Left lung (tissue), 10 donors: ENCODE data around the gene MMP27. TPM values are rescaled to one million over a fixed set of nuclear protein-coding genes. Genes with fewer than 3 reads are reported as not detected.

ENCODE experiments used
- ATAC-seq: fragments of 200-7000 bp; cut with Tn5 transposase; one replicate; pipeline ENCODE4 v1.9.1; 2020; ENCODE audit warnings: moderate library complexity
- DNase-seq, 4 donors: peaks; one replicate each; pipeline ENCODE4 v3.0.0-alpha.2; 2013 to 2020
- H3K27ac ChIP-seq, 2 donors: fragments of 200-600 bp; sonication (generic) in 1 of 2; one replicate each; pipeline versions ENCODE4 v1.5.0 to v1.8.0; 2020 to 2021
- H3K27me3 ChIP-seq, 2 donors: fragments of 200-600 bp; sonication (generic) in 1 of 2; one replicate each; pipeline versions ENCODE4 v1.5.0 to v1.8.0; 2020 to 2021
- H3K36me3 ChIP-seq, 2 donors: fragments of 200-600 bp; sonication (generic) in 1 of 2; one replicate each; pipeline versions ENCODE4 v1.5.0 to v1.8.0; 2020 to 2021
- H3K4me1 ChIP-seq, 2 donors: fragments of 200-600 bp; one replicate each; pipeline ENCODE4 v1.8.0; 2021
- H3K4me3 ChIP-seq, 2 donors: fragments of 200-600 bp; sonication (generic) in 1 of 2; one replicate each; pipeline versions ENCODE4 v1.5.0 to v1.8.0; 2020 to 2021; ENCODE audit warnings: mild to moderate bottlenecking in 1 of 2
- H3K9me3 ChIP-seq, 2 donors: fragments of 200-600 bp; sonication (generic) in 1 of 2; one replicate each; pipeline versions ENCODE4 v1.5.0 to v1.8.0; 2020 to 2021
- intact Hi-C, 2 donors: fragments of 100-400 bp; cut with DNase I; formaldehyde crosslinking; loops; one replicate each; pipeline versions ENCODE4 v1.11.2 to v1.14.2; 2022
- polyA plus RNA-seq, 6 donors: library from polyadenylated mRNA; unstranded; fragments of 120-200 nt; gene quantifications; one replicate each; pipeline ENCODE4 v1.2.1, GENCODE V29; 2013; ENCODE audit not compliant: insufficient read length in 6 of 6
- total RNA-seq, 2 donors: library from RNA; stranded (reverse); fragmentation: NEBNext Ultra II Directional; extraction: Animal tissue kit (Norgen Biotek cat#: 25700); gene quantifications; one replicate each; pipeline ENCODE4 v1.2.1, GENCODE V29; 2021
- TF ChIP-seq, protein P1 (sequence below), 2 donors: fragments of 200-600 bp; sonication (generic) in 1 of 2; IDR thresholded peaks; one replicate each; pipeline versions ENCODE4 v1.5.0 to v1.8.0; 2021; ENCODE audit warnings: antibody characterized with exemption in 2 of 2
- donor health status: DM: no; HTN: yes; CAD: no.
- donor health status: DM: no; HTN: no; CAD: no.

The MMP27 gene
- total and polyA plus RNA-seq, 8 donors, result not detected

DNA sequence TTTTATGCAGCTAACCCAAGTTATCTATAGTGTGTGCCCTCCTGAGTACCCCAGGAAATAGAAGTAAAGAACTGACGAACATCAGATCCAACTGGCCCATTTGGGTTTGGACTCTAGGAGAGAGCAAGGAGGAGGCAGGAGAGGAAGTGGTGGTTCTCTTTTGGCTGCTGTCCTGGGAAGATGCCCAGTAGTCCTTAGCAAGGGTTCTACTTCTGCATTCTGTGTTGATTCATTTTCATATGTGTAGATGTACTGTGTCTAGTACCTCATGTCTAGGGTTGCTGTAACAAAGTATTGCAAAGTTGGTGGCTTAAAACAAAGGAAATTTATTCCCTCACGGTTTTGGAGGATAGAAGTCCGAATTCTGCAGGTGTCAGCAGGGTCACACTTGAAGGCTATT is 6.6 kb upstream of the MMP27 start:
- intact Hi-C loops, result no loop called here
- DNase-seq (no peak), ATAC-seq (peak; percentile 57)
- TF ChIP-seq, protein P1, sequence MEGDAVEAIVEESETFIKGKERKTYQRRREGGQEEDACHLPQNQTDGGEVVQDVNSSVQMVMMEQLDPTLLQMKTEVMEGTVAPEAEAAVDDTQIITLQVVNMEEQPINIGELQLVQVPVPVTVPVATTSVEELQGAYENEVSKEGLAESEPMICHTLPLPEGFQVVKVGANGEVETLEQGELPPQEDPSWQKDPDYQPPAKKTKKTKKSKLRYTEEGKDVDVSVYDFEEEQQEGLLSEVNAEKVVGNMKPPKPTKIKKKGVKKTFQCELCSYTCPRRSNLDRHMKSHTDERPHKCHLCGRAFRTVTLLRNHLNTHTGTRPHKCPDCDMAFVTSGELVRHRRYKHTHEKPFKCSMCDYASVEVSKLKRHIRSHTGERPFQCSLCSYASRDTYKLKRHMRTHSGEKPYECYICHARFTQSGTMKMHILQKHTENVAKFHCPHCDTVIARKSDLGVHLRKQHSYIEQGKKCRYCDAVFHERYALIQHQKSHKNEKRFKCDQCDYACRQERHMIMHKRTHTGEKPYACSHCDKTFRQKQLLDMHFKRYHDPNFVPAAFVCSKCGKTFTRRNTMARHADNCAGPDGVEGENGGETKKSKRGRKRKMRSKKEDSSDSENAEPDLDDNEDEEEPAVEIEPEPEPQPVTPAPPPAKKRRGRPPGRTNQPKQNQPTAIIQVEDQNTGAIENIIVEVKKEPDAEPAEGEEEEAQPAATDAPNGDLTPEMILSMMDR (IDR thresholded peaks at IDR 0.05), result no peak
- H3K27ac ChIP-seq, result no peak overlapping the region
- no peaks in the 10 kb centered on the region for H3K36me3 ChIP-seq
- H3K9me3 ChIP-seq, result no peaks in the 10 kb centered on the region
- peaks cover 0 to 21% of the 10 kb centered on the region in 2 donors for H3K4me1 ChIP-seq
- H3K27me3 ChIP-seq, result no peaks in the 10 kb centered on the region
- no peak overlapping the region for H3K4me3 ChIP-seq

DNA sequence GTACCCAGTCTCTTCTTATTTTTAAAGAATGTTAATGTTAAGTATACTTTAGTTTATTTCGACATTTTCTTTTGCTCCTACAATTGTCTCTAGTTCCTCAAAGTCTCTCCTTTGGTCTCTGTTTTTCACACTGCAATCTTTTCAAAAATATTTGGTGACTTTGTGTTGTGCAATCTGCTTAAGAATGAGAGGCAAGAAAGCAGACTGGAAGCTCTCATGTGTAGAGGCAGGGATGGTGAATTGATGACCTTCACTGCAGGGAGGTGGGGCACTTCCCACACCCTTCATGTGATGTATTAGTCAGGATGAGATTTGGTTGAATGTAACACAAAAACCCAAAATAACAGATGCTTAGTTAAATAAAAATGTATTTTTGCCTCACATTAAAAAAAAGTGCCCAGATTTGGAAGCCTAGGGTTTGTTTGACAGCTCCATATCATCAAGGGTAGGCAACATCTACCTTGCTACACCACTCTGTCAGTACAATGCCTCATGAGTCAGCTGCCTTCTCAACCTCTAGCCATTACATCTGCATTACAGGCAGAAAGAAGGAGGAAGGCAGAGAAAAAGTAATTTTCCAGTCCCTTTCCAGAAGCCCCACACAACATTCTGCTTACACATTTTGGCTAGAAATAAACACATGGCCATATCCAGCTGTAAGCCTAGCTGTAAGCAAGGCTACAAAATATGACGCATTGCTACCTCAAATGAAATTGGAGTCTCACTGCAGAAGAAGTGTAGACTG is 3.8 kb upstream of the MMP27 start:
- H3K27me3 ChIP-seq, result no peaks in the 10 kb centered on the region
- H3K4me3 ChIP-seq, result no peak overlapping the region
- TF ChIP-seq, protein P1 (IDR thresholded peaks at IDR 0.05), result no peak
- H3K27ac ChIP-seq, result peak overlapping the region in 1 of 2 donors; percentile 31
- H3K36me3 ChIP-seq, result no peaks in the 10 kb centered on the region
- intact Hi-C loops, result no loop called here
- peaks cover 0 to 13% of the 10 kb centered on the region in 2 donors for H3K4me1 ChIP-seq
- no peak for DNase-seq
- ATAC-seq, result no peak
- H3K9me3 ChIP-seq, result no peaks in the 10 kb centered on the region

DNA sequence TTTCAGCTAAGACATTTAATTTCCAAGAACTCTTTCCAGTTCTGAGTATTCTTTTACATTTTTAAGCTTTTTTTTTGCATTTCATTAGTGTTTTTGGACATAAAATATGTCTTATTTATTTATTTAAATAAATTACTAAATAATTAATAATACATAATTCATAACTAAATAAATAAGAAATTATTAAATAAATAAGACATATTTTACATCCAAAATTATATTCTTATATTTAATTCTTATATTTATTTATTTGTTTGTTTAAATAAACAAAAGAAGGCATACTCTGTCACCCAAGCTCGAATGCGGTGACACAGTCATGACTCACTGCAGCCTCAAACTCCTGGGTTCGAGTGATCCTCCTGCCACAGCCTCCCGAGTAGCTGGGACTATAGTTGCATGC is 3.1 kb upstream of the MMP27 start:
- ATAC-seq, result no peak
- intact Hi-C loops, result no loop called here
- TF ChIP-seq, protein P1 (IDR thresholded peaks at IDR 0.05), result no peak

DNA sequence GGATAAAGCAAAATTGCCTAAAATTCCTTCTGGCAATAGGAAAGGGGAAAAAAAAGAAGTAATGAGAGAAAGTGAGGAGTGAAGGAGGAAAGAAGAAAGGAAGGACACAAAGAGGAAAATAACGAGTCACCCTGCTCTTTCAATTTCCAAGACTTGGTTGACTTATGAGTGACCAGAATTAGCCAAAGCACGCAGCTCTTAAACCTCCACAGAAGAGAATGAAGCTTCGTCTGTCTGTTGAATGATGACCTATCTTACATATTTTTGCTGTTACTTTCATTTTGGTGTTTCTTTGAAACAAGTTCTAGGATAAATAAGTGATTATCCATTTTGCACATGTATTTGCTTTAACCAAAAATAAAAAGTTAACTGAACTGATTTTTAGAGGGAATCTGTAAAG is 728 bp downstream of the MMP27 start:
- H3K27me3 ChIP-seq, result no peaks in the 10 kb centered on the region
- intact Hi-C loops, result no loop called here
- no peak overlapping the region for H3K27ac ChIP-seq
- DNase-seq, result no peak
- no peaks in the 10 kb centered on the region for H3K9me3 ChIP-seq
- peaks cover 0 to 10% of the 10 kb centered on the region in 2 donors for H3K4me1 ChIP-seq
- H3K4me3 ChIP-seq, result no peak overlapping the region
- no peaks in the 10 kb centered on the region for H3K36me3 ChIP-seq
- no peak for ATAC-seq
- TF ChIP-seq, protein P1 (IDR thresholded peaks at IDR 0.05), result no peak

More for the DNA sequence above, 3.1 kb upstream of the MMP27 start:
- H3K27me3 ChIP-seq, result no peaks in the 10 kb centered on the region
- no peaks in the 10 kb centered on the region for H3K9me3 ChIP-seq
- H3K4me3 ChIP-seq, result no peak overlapping the region
- no peak for DNase-seq
- no peaks in the 10 kb centered on the region for H3K36me3 ChIP-seq
- peaks cover 0 to 13% of the 10 kb centered on the region in 2 donors for H3K4me1 ChIP-seq
- H3K27ac ChIP-seq, result no peak overlapping the region

DNA sequence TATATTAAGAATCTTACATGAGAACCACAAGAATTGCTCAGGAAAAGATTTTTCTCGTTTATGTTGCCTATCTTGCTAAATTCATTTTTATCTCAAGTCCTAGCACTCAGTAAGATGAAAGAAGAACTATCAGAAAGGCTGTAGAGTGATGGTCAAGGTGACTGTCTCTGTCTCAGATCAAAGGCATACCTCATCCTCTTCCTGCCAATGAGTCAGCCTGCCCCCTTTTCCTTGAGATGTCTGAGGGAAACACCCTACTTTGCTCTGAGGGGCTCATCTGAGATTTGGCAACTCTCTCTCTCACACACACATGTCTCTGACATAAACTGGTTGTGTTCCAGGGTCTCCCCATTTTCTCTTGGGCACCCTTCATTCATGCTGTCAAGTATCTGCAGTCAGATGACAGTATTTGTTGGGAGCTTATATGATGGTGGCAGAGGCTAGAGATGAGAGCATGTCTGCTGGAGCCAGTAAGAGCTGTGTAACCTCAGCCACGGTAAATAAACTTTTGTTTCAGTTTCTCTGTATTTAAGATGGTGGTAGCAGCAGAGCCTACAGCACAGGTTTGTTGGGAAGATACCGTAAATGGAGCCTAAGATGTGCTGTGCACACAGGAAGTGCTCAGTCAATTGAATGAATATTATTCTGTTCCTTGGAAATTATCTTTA is 1.6 kb downstream of the MMP27 start:
- Histone ChIP-seq H3K27ac (no peak overlapping the region), H3K27me3 (no peaks in the 10 kb centered on the region), H3K9me3 (no peaks in the 10 kb centered on the region), H3K4me3 (no peak overlapping the region), H3K36me3 (no peaks in the 10 kb centered on the region), H3K4me1 (peaks cover 0 to 1% of the 10 kb centered on the region in 2 donors)
- TF ChIP-seq, protein P1 (IDR thresholded peaks at IDR 0.05), result no peak
- intact Hi-C loops, result no loop called here
- ATAC-seq, result no peak
- no peak for DNase-seq
